Activated CD4-positive, alpha-beta T cell treated with anti-CD3 and anti-CD28 coated beads for 1 hour (primary cell): ENCODE measurements around the gene MAPT.

ENCODE experiments used
- DNase-seq: peaks from one replicate; pipeline ENCODE4 v3.0.0-alpha.2; 2020

The MAPT gene

DNA sequence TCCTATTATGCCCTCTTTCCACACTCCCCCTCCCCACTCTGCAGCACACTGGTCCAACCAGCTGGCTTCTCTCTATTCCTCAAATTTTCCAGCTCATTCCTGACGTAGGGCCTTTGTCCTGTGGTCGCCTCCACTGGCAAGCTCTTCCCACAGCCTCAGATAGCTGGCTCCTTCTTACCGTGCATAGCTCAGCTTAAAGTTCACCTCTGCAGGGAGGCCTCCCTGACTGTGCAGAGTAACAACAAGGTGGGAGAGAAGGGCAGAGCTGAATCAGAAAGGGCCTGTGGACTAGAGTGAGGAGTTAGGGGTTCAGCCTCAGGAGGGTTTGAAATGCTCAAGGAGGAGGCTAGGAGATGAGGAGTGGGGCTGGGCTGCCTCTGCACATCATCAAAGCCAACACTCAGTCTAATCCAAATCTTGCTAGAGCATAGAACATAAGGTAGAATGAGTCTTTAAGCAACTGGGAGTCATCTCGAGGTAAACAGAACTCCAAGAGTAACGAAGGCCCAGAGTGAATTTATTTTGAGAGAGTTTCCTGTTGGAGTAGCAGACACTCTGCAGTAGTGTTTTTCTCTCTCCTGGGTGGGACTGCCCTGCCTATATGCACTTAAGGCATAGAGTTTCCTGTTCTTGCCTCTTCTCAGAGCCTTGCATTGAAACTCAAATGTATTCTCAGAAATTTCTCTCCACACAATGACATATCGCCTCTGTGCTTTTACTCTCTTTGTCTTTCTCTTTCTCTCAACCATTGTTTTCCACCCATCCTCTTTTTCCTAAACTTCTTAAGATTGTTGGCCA is 30.3 kb upstream of the MAPT start:
- DNase-seq = no peak

DNA sequence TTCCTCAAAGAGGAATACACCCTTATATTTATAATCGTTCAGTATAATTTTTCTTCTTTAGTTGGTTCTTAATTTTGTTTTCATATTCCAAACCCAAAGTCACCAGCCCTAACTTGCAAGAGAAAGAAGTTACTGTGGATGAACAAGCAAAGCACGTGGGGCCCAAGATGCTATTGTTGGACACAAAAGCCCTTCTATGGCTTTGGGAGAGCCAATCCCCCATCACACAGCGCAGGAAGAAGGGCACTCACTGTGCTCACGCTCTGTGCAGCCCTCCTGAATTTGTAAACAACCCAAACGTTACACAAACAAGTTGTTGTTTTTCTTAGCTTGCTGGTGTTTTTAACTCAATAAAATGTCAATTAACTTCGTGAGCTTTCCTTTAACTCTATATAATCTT is 27.2 kb upstream of the MAPT start:
- no peak for DNase-seq

DNA sequence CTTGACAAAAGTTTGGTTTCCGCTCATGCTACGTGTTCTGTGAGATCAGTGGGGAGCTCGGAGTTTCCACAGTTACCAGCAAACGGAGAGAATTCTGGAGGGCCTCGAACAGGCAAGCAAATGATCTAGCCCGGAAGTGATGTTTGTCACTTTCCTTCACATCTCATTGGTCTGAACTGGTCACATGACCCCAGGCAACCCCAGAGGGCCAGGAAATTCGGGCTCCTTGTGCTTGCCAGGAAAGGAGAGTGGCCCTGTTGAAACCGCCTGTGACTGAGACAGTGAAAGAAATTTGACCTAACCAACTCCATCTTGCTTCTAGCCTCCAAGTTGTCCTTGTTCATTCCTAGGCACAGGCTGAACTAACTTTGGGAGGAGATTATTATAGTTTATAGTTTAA is 26.7 kb upstream of the MAPT start:
- DNase-seq = no peak

DNA sequence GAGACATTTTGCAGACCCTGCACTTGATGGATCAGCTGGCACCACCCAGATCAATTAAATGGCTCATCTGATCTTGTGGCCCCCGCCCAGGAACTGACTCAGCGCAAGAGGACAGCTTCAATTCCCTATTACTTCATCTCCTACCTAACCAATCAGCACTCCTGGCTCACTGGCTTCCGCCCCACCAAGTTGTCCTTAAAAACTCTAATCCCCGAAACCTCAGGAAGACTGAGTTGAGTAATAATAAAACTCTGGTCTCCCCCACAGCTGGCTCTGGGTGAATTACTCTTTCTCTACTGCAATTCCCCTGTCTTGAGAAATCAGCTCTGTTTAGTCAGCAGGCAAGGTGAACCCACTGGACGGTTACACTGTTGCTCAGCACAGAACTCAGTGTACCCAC is 26.1 kb upstream of the MAPT start:
- DNase-seq = no peak

DNA sequence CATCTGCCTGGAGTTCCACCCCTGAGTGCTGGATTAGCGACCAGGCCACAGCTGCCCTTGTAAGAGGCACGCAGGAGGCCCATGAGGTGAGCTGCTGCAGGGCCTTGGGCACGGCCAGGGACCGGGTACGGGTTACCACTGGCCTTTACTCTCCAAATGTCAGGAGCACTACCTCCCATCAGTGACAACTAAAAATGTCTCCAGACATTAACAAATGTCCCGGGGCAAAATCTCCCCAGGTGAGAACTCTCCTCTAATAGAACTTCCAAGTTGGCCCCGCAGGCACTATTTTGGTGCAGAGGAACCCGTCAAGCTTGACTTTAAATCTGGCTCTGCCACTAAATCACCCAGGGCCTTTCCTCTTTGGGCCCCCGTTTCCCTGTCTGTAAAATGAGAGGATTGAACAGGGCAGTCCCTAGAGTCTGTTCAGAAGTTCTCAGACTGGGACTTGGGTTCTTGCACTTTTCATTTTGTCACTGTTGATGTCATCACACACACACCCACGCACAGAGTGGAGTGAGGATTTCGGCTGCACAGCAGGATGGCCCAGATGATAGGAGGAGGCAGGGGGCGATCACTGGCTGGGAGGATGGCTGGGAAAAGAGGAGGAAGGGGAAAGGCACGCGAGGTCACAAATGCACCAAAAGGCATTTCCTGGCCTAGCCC is 24.5 kb upstream of the MAPT start:
- DNase-seq = no peak

DNA sequence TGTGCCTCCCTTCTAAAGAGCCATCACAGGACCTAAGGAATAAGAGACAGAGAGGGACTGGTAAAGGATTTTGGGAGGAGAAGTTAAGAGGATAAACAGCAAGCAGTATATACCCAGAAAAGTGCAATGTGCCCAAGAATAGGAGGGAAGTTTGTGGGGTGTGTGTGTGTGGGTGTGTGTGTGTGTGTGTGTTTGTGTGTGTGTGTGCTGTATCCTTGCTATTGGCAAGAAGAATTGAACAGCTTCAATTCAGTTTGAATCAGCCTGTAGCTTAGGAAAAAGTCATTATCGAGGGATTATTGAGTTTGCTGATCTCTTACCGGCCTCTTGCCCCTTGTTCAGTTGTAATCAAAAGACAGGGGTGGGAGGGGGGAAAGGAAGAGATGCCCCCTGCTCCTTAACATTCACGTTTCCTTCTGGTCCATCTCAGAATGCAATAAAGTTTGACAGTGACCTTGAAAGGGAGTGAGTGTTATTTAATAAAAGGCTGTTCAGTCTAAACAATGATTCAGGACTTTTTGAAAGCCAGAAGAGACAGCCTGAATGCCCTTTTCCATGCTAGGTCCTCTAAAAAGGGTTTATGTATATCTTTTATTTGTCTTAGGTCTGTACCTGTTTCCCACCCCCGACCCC is 23.9 kb upstream of the MAPT start:
- no peak for DNase-seq

DNA sequence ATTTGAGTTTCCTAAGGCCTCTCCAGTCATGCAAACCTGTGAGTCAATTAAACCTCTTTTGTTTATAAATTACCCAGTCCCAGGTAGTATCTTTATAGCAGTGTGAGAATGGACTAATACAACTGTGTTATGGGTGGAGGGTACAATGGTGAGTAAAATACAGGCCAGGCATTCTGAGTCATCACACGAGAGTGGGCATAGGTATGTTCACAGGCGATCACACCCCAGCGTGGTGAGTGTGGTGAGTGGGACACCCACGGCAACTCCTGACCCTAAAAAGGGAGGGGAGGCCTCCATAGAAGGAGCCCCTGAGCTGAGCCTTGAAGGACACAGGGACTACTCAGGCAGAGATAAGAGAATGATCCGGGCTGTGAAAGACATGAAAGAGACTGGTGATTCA is 22.6 kb upstream of the MAPT start:
- DNase-seq = no peak

DNA sequence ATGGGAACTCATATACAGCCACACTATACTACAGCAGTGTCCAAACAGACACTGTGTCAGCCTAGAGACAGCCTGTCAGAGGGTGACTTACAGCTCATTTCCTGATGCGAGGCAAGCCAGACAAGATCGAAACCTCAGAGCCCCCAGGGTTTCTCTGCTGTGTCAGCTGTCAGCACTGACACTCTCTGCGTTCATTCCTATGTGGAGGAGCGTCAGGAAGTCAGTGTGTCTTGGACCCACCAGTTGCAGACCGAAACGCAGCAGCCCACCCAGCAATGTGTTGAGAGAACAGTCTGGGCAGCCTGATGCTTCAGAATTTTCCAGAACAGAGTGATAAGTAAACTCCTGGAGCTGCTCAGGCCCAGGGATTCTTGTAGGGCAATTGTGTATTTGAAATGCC is 20.6 kb upstream of the MAPT start:
- DNase-seq = peak; percentile 17

DNA sequence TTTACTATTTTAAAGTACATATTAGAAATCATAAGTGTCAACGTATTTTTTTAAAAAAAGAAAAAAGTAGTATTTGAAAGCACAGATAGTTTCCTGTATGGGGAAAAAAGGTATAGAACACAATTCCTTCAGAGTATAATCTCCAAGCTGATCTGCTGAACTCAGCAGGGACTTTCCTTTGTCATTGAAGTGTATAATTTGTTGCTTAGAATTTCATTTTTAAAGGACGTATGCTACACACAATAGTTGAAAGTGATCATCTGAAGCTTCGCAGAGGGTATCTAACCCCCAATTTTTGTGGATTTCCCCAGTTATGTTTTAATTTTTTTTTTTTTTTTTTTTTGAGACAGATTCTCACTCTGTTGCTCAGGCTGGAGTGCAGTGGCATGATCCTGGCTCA is 20.2 kb upstream of the MAPT start:
- DNase-seq = no peak

DNA sequence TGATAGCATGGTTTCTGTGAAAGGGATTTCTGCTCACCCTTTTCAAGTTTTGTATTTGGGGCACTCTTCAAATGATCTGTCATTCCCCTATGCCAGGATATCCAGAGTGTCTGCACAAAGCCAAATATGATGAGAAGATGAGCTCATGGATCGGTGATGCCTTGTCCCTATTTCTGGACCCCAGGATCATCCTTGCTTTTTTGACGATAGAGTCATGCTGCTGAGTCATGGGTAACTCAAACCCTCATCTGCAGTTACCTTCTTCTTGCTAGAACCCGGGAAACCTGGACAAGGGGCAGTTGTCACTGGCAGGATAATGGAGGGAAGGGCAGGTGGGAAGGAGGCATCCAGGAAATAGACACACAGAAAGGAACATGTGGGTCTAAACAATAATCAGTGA is 17.8 kb upstream of the MAPT start:
- no peak for DNase-seq

DNA sequence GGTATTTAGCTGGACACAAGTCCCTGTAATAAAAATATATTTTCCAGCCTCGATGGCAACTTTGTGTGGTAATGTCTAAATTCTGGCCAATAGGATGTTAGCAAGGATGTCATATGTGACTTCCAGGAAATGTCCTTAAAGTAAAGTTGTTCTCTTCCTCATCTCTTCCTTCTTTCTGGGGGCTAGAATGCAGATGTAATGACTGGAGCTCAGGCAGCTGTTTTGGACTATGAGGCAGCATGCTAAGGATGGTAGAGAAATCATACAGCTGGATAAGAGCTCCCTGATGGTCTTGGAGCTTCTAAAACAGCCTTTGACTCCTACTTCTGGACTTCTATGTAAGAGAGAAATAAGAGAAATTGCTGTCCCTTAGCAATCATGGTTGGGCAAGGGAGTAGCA is 16.9 kb upstream of the MAPT start:
- DNase-seq = no peak

DNA sequence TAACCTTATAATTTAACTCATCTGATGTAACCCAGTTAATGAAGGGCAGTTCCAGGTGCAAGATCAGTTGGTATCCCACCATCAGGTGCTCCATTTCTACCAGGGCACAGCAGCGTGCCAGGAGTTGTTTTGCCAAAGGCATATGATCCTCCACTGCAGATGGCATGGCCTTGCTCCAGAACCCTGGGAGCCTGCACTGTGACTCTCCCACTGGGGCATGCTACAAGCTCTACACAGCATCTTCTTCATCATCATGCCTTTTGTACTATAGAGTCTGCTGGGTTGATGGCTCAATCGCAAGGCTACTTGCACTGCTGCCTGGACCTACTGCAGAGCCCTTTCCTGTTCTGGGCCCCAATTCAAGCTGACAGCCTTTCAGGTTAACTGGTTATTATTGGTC is 11.3 kb upstream of the MAPT start:
- DNase-seq = no peak

DNA sequence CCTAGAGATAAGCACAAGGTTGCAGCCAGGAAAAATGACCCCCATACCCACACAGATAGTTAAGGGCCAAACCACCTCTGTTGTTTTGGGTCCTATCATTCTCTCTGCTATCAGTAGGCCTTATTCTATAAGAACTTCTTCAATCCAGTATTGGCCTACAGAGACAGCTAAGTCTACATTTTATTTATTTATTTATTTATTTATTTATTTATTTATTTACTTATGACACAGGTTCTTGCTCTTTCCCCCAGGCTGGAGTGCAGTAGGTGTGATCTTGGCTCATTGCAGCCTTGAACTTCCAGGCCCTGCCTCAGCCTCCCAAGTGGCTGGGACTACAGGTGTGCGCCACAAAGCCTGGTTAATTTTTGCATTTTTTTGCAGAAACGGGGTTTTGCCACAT is 7.5 kb upstream of the MAPT start:
- DNase-seq = no peak

DNA sequence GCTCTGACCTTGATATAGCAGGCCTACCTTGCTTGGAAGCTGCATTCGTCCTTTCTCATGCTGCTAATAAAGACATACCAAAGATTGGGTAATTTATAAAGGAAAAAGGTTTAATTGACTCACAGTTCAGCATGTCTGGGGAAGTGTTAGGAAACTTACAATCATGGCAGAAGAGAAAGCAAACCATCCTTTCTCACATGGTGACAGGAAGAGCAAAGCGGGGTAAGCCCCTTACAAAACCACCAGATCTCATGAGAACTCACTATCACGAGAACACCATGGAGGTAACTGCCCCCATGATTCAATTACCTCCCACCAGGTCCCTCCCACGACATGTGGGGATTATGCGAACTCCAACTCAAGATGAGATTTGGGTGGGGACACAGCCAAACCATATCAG is 6.0 kb upstream of the MAPT start:
- DNase-seq = no peak

DNA sequence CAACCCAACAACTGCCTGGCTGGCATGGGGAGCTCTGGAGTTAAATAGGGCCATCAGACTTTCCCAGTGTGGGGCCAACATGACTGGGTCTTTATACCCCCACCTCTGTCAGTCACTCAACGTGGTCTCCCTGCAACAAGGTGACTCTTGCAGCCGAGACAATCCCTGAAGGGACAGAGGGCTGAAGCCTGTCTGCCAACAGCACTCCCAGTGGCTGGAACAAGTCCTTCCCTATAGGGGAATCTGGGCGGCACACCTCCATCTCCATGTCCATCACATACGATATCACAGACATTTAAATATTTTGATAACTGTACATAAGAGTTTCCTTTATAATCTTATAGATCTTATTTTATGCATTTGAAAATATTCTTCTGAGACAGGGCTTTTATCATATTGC is 4.8 kb upstream of the MAPT start:
- no peak for DNase-seq

DNA sequence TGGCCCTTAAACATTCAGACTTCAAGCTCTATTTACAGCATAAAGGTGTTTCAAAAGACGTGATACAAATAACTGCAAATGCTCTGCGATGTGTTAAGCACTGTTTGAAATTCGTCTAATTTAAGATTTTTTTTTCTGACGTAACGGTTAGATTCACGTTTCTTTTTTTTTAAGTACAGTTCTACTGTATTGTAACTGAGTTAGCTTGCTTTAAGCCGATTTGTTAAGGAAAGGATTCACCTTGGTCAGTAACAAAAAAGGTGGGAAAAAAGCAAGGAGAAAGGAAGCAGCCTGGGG is 681 bp upstream of the MAPT start:
- no peak for DNase-seq

DNA sequence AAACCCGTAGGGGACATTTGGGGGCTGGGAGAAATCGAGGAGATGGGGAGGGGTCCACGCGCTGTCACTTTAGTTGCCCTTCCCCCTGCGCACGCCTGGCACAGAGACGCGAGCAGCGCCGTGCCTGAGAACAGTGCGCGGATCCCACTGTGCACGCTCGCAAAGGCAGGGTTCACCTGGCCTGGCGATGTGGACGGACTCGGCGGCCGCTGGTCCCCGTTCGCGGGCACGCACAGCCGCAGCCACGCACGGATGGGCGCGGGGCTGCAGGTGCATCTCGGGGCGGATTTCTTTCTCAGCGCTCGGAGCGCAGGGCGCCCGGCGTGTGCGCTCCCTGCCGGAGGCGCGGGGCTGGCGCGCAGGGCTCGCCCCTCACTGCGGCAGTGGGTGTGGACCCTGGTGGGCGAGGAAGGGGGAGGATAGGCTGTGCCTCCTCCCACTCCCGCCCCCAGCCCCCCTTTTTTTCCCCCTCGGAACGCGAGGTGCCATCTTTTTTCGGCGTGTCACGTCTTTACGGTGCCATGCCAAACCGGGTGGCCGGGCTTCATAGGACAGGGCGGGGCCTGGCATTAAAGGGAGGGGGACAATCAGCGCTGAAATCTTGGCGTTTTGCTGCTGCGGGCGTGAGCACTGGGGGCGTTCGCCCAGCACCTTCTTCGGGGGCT is 1.1 kb downstream of the MAPT start:
- no peak for DNase-seq

DNA sequence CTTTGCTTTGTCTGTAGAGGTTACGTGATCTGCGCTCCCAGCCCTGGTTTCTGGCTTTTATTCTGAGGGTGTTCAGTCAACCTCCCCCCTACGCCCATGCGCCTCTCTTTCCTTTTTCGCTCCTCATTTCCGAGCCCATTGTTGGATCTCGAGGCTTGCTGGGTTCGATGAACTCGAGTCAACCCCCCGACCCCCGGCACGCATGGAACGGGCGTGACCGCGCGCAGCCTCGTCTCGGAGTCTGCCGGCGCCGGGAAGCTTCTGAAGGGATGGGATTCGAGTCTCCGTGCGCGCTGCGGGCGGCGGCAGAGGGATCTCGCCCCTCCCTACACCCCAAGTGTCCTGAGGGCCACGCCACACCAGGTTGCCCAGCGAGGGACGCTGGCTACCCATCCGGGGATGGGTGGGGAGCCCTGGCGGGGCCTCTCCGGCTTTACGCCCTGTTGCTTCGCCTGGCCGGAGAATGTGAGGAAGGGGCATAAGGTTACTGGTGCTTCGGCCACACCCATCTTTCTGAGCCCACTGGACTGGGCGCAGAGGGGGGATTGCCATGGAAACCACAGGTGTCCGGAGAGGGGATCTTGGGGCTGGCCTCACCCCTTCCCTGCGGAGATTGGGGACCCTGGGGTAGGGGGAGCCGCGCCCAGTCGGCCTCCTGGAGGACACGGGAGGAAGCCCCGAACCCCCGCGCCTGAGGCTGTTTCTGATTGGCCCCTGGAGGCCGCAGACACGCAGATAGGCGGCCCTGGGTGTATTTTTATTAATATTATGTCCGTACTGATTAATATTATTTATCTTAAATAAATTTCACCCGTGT is 1.8 kb downstream of the MAPT start:
- no peak for DNase-seq

DNA sequence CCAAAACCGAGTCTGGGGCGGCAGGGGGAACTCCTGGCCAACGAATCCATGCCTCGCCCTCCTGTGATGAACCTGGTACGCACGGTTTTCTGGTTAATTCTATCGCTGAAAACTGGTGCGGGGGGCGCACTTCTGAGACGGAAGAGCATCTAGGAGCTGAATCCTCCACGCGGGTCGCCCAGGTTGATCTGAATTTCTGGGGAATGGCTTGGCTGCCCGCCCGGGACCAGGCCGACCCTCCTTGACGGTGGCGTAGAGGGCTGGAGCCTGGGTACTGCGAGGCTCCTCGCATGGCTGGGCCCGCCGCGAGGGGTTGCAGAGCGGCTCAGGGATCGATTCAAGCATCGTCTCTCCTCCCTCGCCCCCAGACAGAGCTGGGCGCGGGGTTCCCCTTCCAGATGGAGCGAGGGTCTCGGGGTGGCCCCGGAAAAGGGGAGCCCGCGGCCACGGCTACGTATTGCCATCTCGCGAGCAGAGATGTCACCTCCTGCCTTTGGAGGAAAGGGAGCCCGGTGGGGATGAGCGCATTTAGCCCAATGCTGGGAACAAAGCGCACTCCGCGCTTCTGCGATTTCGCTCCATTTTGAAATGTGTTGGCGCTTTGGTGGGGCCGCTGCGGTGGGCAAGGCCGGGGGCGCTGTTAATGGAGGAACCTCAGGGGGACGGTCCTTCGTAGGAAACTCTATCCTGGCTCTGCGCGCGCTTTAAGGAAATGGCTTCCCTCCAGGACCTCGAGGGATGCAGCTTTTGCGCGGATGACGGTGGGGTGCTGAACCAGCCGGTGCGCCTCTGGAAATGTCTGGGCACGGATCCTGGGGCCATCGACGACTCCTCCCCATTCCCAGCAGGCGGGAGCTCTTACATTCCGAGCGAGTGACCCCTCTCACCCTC is 2.7 kb downstream of the MAPT start:
- DNase-seq = no peak

DNA sequence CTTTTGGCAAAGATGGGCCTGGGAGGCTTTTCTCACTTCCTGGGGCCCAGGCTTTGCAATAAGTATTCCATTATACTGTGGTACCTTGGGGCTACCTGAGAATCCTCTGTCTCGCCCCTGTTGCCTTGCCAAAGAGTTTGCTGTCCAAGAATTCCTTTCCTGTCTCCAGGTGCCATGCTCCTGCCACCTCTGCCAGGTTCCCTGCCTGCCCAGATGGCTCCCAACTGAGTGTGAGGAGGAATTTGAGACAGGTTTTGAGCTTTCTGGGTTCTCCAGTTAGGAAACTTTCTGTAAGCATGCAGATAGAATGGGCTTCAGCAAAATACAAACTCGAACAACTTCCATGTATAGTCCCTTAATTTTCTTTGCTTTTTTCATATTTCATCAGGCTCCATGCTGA is 5.8 kb downstream of the MAPT start:
- DNase-seq = no peak

DNA sequence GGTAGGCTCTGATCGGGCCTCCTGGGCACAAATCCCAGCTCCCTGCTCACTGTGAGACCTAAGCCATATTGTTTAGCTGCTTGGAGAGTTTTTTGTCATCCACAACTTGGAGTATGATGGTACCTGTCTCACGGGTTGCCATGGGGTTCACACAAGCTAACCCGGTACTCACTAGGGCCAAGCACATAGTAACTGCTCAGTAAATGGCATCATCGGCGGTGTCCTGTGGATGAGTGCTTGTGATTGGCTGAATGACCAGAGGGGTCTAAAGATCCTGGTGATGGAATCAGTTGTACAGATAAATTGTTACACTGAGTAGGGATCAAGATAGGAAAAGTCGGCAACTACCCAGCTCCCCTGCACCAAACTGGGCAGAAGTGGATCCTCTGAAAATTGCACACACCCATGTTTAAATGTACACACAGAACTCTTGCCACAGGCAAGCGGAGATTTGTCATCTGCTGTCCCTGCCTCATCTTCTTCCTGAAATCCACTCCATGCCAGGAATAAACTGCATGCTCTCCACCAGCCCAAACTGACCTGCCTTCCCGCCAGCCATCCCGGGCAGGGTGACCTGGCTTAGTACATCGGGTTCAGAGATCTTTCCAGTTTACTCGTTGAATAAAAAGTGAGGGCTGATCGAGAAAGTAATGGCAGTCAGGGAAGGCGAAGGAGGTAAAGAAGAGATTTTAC is 6.5 kb downstream of the MAPT start:
- DNase-seq = no peak
